ENCODE results near the gene IFIT5. TPM values are rescaled to one million over a fixed set of nuclear protein-coding genes. Genes with fewer than 3 reads are reported as not detected.
"Not testable (repeated sequence)": the region's sequence is repeated elsewhere in the genome, so short reads cannot be mapped to it uniquely, and the experiment has no call there.

Gene IFIT5, protein sequence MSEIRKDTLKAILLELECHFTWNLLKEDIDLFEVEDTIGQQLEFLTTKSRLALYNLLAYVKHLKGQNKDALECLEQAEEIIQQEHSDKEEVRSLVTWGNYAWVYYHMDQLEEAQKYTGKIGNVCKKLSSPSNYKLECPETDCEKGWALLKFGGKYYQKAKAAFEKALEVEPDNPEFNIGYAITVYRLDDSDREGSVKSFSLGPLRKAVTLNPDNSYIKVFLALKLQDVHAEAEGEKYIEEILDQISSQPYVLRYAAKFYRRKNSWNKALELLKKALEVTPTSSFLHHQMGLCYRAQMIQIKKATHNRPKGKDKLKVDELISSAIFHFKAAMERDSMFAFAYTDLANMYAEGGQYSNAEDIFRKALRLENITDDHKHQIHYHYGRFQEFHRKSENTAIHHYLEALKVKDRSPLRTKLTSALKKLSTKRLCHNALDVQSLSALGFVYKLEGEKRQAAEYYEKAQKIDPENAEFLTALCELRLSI
- total RNA-seq = 12.4 and 20.3 TPM in 2 replicates

DNA sequence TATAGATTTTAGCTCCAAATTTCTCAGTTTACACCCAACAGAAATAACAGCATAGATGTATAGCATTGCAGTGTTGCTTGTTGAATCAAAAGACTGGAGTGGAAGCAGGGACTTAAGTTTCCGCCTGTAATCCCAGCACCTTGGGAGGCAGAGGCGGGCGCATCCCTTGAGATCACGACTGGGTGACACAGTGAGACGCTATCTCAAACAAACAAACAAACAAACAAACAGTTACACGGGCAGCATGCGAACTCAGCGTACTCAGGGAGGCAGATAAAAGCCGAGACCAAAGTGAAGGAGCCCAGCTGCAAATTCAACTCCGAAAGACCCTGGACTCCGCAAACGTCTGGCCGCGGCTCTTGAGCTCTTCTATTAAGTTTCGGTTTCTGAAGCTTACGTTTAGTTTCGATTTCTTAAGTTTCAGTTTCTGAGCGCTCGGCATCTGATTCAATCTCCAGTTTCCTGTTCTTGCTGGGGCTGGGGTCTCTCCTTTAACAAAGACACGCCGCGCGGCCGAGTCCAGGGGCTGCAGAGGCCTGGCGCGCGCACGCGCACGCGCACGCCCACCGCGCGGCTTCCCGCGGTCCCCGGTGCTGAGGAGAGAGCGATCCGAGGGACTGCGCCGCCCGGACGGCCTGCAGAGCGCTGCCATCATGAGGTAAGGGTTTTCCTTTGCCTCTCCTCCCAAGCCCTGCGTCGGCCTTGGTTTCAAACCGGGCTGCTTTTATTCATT lies at the start of gene IFIT5:
IFIT5 (plus strand) TSS at position 423 of the 733 bp plus-strand sequence; CDS start at position 654, 231 bp downstream.
- peak; percentile 77 for DNase-seq

- DNase-seq = no peak
Measured at GRCh38 chr10:89367529-89367928, 46.8 kb upstream of the IFIT5 start.

DNA sequence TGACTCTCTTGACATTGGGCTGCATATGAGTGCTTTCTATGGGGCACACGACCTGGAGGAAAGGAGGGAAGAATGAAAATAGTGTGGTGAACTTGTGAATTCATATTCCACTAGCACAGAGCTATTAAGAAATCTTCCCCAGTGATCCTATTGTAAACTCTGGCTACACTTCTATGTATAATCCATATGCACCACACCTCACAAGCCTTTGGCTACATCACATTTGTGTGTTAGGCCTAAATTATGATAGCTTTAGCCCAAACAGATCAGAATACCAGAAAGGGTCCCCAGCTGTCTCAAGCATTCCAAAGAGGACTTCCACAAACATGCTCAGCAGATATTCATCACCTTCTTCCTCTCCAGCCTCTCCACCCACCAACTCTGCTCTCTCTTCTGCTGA lies 46.2 kb upstream of the IFIT5 start:
- DNase-seq = no peak

GRCh38 chr10:89369156-89370105 lies 44.9 kb upstream of the IFIT5 start:
- peak; percentile 69 for DNase-seq

DNA sequence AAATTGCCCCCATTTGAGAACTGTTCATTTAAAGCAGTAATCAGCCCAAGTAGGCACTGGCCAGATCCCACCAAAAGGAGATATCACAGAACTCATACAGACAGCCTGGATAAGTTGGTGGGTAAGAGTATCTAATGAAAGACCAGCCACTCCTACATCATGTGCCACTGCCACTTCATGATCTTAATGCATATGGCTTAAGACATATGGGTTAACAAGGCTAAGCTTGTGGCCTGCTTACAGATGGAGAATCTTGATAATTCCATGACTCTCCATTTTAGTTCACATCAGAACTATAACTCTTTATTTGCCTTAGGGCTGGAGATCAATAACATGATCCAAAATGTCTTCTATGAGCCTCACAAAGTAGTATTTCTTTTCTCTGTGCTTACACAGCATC lies 43.3 kb upstream of the IFIT5 start:
- no peak for DNase-seq

DNA sequence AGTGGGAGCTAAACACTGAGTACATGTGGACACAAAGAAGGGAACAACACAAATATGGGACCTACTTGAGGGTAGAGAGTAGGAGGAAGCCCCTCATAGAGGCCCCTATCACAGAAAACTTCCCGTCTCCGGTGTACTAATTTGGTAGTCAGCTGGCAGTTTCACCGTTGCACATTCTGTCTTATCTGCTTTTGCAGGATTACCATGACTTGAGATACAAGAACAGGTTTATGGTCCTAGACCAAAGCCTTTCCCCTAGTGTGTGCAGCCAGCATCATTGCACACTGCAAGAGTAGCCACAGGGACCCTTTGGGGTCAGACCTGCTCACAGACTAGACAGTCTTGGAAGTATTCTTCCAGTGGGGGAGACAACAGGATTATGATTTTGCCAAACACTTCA lies 42.4 kb upstream of the IFIT5 start:
- DNase-seq = no peak

- peak; percentile 94 for DNase-seq
Measured at GRCh38 chr10:89373916-89374711, 40.3 kb upstream of the IFIT5 start.

DNA sequence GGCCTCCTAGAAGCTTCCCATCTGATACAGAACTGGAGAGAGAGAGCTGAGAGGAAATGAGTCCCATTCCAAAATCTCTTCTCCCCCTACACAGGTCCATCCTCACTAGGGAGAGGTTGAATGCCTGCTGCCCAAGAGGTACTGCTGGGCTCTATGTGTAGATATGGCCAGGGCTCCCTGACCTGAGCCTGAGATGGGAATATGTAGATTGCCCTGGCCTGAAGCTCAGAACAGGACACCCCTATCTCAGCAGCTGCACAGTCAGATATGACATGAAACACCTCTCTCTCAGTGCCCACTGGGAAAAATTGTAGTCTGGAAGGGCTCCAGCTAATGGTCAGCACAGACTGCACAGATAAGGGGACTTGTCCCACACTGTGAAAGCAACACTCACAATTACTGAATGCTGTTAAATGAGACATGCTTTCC lies 39.6 kb upstream of the IFIT5 start:
- no peak for DNase-seq

GRCh38 chr10:89377705-89378637 lies 36.4 kb upstream of the IFIT5 start, which contains the start of gene IFIT1B:
IFIT1B (plus strand) TSS chr10:89378056; CDS start chr10:89378136, 80 bp downstream.
- DNase-seq = no peak

- no peak for DNase-seq
Measured at GRCh38 chr10:89379103-89379502, 35.3 kb upstream of the IFIT5 start.

DNA sequence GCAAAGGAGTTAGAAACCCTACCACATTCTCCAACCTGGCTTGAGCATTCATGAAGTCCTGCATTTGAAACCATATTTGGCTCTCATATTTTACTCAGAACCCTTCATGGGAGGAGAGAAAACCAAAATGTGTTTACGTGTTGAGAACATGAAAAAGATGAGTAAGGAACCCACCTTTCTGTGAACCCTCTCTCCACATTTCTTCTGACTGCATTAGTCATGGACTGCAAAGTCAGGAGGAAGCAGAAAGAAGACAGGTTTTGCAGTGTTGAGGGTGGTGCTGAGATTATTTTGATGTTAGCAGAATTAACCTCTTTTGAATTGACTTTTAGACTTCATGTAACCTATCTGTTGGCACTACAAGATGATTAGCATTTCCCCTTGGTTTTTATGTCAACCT lies 31.6 kb upstream of the IFIT5 start:
- no peak for DNase-seq

DNA sequence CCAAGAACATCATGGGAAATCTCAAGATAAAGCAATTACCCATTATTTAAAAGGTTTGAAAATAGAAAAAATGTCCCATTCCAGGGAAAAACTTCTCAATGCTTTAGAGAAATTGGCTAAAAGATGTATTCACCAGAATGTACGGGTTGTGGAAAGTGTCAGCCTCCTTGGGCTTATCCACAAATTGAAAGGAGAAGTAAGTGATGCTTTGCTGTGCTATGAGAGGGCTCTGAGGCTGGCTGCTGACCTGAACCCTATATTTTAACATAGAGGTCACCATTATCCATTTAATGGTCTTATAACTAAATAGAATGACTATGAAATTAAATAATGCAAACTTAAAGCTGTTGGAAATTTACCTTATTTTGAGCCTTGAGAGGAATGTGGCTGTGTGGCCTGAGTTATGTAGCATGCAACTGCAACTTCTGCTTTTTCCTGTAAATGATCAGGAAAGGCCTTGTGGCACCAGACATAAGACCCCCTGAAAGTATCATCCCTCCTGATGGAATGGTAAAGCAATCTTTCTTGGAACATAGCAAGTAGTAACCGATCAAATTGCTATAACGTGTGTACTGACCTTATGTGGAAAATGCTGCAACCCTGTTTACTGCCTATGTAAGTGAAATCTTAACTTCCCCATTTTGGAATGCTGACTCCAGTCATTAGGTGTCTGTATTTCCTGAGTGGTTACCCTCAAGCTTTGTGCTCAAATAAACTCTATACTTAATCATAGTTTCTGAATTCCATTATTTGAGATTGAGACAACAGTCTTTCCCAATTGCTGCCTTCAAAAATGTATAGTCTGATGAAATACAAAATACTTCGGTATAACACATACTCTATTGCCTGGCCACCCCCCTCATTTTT lies 29.7 kb upstream of the IFIT5 start:
- DNase-seq = no peak

- DNase-seq = no peak
Measured at GRCh38 chr10:89388806-89389205, 25.6 kb upstream of the IFIT5 start.

DNA sequence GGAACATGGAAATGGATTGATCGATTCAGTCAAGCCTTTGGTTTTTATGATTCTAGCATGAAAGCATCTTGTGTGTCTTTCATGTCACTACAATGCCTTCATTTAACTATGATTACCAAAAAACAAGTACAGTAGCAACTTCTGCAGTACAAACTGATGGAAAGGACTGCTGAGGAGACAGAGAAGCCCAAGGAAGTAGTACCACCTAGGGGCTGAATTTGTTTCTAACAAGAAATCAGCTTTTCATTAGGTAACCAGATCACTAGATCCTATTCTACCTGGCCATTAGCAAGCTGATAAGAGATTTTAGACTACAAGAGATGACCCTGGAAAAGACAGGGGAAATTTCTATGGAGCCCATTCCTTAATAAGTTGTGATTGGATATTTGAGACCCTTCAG lies 25.1 kb upstream of the IFIT5 start:
- DNase-seq = peak; percentile 43

DNA sequence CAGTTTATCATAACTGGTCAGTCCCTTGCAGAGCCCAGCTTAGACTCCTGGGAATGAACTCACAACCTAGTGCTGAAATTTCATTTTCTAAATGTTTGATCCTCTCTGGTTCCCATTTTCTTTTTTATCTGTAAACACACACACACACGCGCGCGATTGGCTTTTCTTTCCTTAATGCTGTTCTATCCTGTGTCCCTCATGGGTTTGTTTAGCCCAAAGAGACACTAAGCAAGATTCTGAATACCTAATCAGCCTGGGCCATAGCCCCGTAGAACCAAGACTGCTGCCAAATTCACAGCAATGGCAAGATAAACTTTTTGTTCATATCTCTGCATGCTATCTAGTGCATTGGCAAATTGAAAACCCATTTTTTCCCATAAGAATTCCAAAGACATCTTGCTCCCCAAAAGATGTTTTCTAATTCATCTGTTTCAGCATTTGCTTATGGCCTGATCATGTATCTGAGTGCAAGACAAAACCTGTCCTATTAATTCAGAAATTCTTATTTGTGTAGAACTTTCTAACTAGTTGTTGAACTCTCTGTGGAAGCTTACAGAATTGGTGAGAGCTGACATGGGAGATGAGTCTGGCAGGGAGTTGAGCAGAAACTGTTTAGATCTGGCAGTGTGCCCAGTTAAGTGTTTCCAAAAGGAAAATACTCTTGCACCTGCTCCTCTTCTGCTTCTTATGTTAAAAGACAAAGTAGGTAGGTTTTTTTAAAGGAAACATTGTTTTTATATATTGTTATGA lies 23.7 kb upstream of the IFIT5 start:
- DNase-seq = peak; percentile 9

- not testable (repeated sequence) for DNase-seq
Measured at GRCh38 chr10:89391226-89391576, 23.2 kb upstream of the IFIT5 start.

DNA sequence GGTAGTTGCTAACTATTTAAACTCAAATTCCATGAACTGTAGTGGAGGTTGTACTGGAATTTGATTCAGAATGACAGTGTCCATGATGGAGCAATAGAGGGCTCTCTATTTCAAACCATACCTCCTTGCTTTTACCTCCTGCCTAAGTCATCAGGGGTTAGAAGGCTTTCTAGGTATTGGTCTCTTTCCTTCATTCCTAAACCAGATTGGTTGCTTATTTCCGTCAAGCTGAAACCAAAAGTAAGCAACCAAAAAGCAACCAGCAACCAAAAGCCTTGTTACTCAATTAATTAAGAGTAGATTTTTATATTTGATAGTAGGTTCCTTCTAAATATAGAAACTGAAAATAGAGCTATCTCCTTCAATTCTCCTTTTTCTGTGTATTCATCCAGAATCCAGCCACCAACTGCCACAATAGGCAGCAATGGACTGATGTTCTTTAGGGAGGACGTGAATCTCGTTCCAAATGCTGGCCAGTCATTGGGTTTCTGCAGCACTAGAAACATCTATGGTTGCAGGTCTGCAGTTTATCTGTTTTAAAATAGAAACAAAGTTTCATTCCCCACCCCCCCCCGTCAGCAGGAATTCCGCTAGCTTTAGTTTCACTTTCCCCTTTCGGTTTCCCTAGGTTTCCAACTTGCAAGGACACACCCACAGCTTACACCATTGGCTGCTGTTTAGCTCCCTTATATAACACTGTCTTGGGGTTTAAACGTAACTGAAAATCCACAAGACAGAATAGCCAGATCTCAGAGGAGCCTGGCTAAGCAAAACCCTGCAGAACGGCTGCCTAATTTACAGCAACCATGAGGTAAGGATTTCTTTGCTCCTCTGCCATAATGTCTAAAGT lies 22.2 kb upstream of the IFIT5 start, which contains the start of gene IFIT1:
IFIT1 (plus strand) TSS at position 717 of the 850 bp plus-strand sequence; CDS start at position 807, 90 bp downstream.
- DNase-seq = peak; percentile 87

DNA sequence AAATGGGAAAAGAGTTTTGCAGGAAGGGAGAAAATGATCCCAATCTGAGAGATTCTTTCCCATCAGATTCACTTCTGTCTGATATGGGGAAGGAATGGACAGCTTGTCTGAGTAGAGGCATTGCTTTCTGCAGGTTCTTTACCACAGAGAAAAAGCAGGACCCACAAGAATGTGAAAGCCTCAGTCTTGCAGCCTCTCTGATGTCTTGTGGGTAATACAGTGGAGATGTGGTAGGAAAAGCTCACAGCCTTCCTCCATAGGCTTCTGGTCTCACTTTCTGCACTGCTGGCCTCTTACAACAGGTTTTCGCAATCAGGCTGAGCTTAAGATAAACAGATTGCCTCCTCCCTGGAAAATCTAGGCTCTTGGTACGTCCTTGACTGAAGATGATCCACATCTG lies 21.4 kb upstream of the IFIT5 start:
- DNase-seq = no peak

Data from dermis blood vessel endothelial cell (primary cell).